DND-41 (cell line): ENCODE data around the gene DAAM2.

ENCODE experiments used
- CTCF ChIP-seq: IDR thresholded peaks from 2 replicates; pipeline ENCODE4 v1.5.1; 2012; ENCODE audit warnings: borderline replicate concordance, low read length, moderate library complexity, mild to moderate bottlenecking; ENCODE audit not compliant: poor library complexity, severe bottlenecking; ENCODE audit errors: extremely low read depth
- EZH2 ChIP-seq: IDR thresholded peaks from 3 replicates; pipeline ENCODE4 v1.6.1; 2012; ENCODE audit warnings: borderline replicate concordance, low read depth, mild to moderate bottlenecking, moderate library complexity, low read length, inconsistent platforms; ENCODE audit not compliant: severe bottlenecking

- TF ChIP-seq CTCF = no peak
- no peak for TF ChIP-seq EZH2
These were observed at the start of gene DAAM2 for GRCh38 chr6:39791850-39792539.
